Left ventricle myocardium superior (tissue), 1 donor: ENCODE results near the gene YKT6. TPM values are rescaled to one million over a fixed set of nuclear protein-coding genes. Genes with fewer than 3 reads are reported as not detected.

Experiments
- ATAC-seq: fragments of 200-7000 bp; cut with Tn5 transposase; one replicate; pipeline ENCODE4 v1.9.1; 2020; ENCODE audit warnings: mild to moderate bottlenecking, moderate library complexity
- DNase-seq: peaks from one replicate; pipeline ENCODE4 v3.0.0-alpha.2; 2020
- intact Hi-C: fragments of 100-400 bp; cut with micrococcal nuclease; formaldehyde crosslinking; loops from one replicate; pipeline ENCODE4 v1.11.0; 2022
- long read RNA-seq: library from polyadenylated mRNA; unstranded; transcript quantifications from one replicate; pipeline ENCODE4 v2.0.0, GENCODE V29; 2021
- total RNA-seq: library from RNA; stranded (reverse); fragmentation: NEBNext Ultra II Directional; extraction: Animal tissue kit (Norgen Biotek cat#: 25700); gene quantifications from one replicate; pipeline ENCODE4 v1.2.1, GENCODE V29; 2021
- donor health status: DM: no; HTN: yes; CAD: no; lungs with severe emphysema.

Gene YKT6
- 58.4 TPM for total RNA-seq
- long read RNA-seq, transcript YKT6-201 (7 exons, 2,696 nt) = major isoform, 22 of 39 reads
- long read RNA-seq, partial matches to known transcripts = 3 of 39 reads
- long read RNA-seq, other reads (novel, unspliced or antisense) = 11 of 39 reads

DNA sequence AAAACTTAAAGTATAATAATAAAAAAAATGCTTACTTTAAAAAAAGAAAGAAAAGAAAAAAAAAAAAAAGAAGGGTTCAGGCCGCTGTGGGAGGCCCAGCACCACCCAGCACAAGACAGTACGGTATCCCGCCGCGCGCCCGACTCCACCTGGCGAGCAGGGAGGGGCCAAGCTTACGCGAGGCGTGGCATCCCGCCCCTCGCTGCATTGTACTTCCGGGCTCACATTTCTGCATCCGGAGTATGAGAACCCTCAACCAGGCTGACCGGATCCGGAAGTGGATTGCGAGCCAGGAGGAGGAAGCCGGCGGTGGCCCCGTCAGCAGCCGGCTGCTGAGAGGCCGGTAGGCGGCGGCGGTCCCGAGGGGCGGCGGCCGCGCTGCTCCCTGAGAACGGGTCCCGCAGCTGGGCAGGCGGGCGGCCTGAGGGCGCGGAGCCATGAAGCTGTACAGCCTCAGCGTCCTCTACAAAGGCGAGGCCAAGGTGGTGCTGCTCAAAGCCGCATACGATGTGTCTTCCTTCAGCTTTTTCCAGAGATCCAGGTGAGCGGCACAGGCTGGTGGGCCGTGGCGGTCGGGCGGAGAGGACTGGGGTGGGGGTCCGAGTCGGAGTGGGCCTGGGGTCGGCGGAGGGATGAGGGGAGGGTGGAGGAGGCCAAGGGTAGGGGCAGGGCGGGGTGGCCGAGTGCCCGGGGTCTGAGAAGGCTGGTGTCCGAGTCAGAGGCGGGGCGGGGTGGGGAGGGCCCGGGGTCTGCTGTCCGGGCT is at the start of gene YKT6:
YKT6 (plus strand) TSS at position 280 of the 763 bp plus-strand sequence; CDS start at position 438, 158 bp downstream.
- DNase-seq = peak; percentile 94
- peak; percentile 99 for ATAC-seq
- intact Hi-C loops = no loop called here

DNA sequence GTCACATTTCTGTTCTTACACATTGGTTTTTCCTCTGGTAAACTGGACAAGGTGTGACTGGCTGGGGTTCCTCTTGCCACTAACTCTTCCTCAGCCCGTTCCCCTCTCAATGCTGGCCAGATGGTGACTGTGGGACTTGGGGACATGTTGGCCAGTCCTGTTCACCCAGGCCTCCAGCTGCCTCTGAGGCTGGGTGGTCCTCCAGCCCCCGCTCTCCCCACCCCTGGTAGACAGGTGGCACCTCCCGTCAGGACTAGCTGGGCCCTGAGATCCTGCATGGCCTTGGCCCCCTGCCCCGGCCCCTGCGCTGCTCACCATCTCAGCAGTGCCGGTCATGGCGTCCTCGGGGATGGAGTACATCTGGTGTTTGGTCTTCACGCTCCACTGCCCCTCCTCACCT is 48.8 kb upstream of the YKT6 start:
- ATAC-seq = no peak
- intact Hi-C loops = no loop called here

GRCh38 chr7:44152971-44153947 is 47.5 kb upstream of the YKT6 start:
- intact Hi-C loops = no loop called here
- no peak for DNase-seq
- ATAC-seq = peak; percentile 55

More for the DNA sequence above, 48.8 kb upstream of the YKT6 start:
- no peak for DNase-seq

GRCh38 chr7:44153948-44154335 is 46.8 kb upstream of the YKT6 start:
- DNase-seq (no peak), ATAC-seq (no peak)
- intact Hi-C loops = no loop called here

- no peak for DNase-seq
- intact Hi-C loops = no loop called here
- no peak for ATAC-seq
Measured at GRCh38 chr7:44154703-44155102, 46.1 kb upstream of the YKT6 start.

DNA sequence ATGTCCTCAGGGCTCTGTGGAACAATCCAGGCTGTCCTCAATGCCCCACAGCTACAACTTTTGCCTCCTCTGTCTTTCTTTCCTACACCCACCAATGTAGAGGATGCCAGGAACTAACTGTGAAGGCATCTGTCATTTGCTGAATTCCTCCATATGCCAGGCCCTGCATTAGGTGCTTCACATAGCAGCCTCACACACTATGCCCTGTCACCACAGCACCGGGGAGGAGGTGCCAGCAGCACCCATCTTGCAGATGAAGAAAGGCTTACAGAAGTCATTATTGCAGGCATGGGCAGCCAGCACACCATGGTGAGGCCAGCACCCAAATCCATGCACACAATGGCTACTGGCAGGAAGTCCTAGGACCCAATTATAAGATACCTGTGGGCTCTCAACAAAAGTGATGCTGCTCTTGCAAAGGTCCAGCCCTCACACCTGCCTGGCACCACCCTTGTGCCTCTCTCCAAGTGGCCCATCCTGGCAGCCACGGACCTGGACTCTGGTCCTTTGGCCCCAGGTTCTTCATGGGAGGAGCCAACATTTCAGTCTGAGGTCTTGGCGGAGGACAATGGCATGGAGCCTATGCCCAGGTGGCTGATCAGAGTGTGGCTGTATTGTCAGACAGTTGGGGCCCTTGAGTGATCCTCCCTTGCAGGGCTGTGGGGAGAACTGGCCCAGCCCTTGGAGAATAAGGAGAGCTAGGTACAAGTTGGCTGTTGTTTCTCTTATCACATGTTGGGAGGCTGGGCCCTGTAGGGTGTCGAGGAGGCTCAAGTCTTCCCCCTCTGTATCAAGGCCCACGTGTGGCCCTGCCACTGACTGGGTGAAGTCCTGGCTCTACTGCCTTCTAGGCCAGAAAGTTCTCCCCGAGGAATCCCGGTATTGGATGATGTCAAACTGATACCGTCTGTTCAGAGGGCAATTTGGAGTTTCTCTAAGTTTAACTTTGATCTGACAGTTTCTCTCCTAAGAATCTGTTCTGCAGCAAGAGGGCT is 45.3 kb upstream of the YKT6 start:
- intact Hi-C loops = no loop called here
- DNase-seq = no peak
- no peak for ATAC-seq

- no peak for DNase-seq
- intact Hi-C loops = no loop called here
- ATAC-seq = no peak
Measured at GRCh38 chr7:44156453-44157010, 44.2 kb upstream of the YKT6 start.

GRCh38 chr7:44157116-44158080 is 43.4 kb upstream of the YKT6 start:
- no peak for DNase-seq
- intact Hi-C loops = no loop called here
- ATAC-seq = no peak

- intact Hi-C loops = no loop called here
- ATAC-seq = no peak
Measured at GRCh38 chr7:44158096-44158872, 42.5 kb upstream of the YKT6 start.

GRCh38 chr7:44158873-44159631 is 41.7 kb upstream of the YKT6 start:
- DNase-seq = no peak
- intact Hi-C loops = no loop called here
- ATAC-seq = no peak

More at GRCh38 chr7:44158096-44158872, 42.5 kb upstream of the YKT6 start:
- no peak for DNase-seq

- ATAC-seq = peak; percentile 86
- DNase-seq = no peak
- intact Hi-C loops = no loop called here
Measured at GRCh38 chr7:44159824-44160630, 40.8 kb upstream of the YKT6 start.

DNA sequence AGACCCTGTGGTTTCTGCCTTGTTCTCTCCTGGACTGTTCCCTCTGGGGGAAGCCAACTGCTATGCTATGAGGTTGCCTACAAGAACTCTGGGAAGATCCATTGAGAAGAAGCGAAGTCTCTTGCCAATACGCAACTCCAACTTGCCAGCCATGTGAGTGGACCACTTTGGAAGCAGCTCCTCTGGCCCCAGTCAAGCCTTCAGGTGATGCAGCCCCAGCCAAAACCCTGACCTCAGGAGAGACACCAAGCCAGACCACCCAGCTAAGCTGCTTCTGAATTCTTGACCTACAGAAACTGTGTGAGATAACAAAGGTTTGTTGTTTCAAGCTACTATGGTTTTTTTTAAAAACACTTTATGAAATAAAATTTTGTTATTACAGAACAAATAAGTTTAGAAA is 39.4 kb upstream of the YKT6 start:
- DNase-seq (no peak), ATAC-seq (no peak)
- intact Hi-C loops = no loop called here

- ATAC-seq = no peak
- intact Hi-C loops = no loop called here
Measured at GRCh38 chr7:44162179-44162578, 38.6 kb upstream of the YKT6 start.

GRCh38 chr7:44162785-44163395 is 37.9 kb upstream of the YKT6 start:
- intact Hi-C loops = no loop called here
- ATAC-seq (no peak), DNase-seq (no peak)

More at GRCh38 chr7:44162179-44162578, 38.6 kb upstream of the YKT6 start:
- no peak for DNase-seq

DNA sequence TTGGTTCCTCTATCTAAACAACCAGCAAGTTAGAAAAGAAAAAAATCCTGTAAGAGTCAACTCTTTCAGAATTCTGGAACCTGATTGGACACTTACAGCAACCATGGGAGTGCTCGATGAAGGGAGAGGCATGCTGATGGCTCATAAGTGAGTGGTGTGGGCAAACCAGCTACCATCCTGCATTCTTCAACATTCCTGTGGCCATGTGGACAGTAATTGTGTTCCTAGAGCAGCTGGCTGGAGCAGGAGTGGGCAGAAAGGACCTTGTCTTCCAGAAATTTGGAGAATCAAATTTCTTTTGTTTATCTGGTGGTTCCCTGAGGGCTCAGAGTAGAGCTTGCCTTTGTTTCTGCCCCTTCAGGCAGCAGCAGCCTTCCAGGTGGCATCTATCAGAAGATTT is 37.2 kb upstream of the YKT6 start:
- ATAC-seq (no peak), DNase-seq (no peak)

More for the DNA sequence above, 37.2 kb upstream of the YKT6 start:
- intact Hi-C loops = no loop called here
